ENCODE measurements around the gene DPYSL4.

The DPYSL4 gene

GRCh38 chr10:132197271-132198067 lies 10.7 kb downstream of the DPYSL4 start:
- no peak for FAIRE-seq

DNA sequence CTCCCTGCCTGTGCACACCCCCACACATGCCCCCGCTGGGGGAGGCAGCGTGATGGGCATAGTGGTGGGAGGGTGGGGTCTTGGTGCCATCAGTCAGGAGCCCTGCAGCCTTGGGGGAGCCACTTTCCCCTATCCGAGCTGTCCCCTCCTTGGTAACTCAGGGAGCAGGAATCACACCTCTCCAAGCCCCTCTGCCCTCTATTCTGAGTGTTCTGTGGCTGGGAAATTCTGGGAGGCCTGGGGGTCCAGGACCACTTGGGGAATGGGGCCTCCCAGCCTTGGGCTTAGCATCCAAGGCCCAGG lies 11.3 kb downstream of the DPYSL4 start:
- no peak for FAIRE-seq

GRCh38 chr10:132198381-132199181 lies 11.8 kb downstream of the DPYSL4 start:
- FAIRE-seq = no peak

DNA sequence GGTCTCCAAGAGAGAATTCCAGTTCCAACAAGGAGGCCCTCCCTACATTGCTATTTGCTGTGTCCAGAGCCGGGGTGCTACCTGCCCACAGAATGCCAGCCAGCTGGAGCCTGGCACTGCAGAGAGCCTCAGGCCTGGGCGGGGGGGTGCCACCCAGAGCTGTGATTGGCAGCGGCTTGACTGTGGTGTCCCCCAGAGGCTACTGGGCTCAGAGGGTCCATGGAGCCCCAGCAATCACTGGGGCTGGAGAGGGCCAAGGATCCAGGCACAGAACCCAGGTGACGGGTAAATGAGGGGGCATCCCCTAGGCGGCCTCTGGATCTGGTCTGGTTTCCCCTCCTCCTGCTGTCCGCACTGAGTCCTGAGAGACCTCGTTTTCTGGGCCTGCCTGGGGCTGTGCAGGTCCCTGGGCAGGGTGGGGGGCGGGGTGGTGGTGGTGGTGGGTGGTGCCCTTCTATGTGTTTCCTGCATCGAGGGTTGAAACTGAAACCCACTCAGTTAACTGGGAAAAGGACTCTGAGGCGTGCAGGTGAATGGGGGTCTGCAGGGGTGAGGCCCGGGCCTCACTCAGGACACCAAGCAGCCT lies 12.6 kb downstream of the DPYSL4 start:
- no peak for FAIRE-seq

DNA sequence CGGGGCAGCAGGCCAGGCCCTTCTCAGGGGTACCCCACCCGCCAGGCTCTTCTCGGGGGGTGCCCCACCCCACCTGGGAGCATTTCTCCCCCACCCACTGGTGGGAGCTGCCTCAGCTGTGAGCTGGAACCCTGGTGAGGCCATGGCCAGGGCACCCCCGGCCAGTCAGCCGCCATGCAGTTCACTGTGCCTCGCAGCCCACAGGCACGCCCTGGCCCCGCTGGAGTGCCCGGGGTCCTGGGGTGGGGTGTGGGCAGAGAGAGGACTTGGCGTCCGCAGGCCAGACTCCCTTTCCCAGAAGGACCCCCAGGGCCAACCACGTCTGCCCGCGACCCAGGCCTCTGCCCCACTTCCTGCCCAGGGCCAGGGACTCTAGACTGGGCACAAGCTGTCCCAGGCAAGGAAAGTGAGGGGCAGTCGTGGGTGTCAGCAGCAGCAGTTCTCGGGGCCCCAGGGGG lies 13.1 kb downstream of the DPYSL4 start:
- FAIRE-seq = no peak

GRCh38 chr10:132200344-132201110 lies 13.8 kb downstream of the DPYSL4 start:
- no peak for FAIRE-seq

- no peak for FAIRE-seq
Observed at GRCh38 chr10:132201111-132201969, 14.6 kb downstream of the DPYSL4 start.

DNA sequence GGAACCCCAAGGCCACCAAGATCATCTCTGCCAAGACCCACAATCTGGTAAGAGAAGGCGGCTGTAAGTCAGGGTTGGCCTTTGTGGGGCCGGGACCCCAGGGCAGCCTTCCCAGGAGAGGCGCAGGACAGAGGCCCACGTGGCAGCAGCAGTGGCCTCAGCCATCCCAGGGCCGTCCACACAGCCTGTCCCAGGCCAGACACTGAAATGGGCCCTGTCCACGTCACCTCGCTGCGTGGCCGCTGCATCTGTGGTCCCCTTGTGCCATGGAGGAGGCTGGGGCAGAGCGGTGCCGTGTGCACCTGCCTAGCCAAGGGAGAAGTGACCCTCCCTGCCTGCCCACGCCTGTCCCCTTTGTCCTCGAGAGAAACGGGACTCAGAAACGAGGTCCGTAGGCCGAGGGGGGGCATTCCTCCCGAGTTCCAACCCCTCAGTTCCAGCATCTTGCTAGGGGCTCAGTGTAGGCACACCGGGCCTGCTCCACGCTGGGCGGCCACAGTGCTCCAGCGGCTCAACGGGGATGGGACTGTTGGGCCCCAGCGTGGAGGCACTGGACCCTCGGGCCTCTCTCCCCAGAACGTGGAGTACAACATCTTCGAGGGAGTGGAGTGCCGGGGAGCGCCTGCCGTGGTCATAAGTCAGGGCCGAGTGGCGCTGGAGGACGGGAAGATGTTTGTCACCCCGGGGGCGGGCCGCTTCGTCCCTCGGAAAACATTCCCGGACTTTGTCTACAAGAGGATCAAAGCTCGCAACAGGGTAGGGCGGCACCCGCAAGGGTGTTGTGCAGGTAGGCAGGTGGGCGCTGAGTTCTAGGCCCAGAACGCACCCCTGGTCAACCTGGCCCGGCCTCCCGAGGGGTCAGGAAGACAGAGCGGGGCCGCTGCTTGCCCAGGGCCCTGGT lies 15.6 kb downstream of the DPYSL4 start:
- no peak for FAIRE-seq

- FAIRE-seq = no peak
Observed at GRCh38 chr10:132203256-132204077, 16.7 kb downstream of the DPYSL4 start.

GRCh38 chr10:132204078-132204780 lies 17.5 kb downstream of the DPYSL4 start:
- FAIRE-seq = no peak

DNA sequence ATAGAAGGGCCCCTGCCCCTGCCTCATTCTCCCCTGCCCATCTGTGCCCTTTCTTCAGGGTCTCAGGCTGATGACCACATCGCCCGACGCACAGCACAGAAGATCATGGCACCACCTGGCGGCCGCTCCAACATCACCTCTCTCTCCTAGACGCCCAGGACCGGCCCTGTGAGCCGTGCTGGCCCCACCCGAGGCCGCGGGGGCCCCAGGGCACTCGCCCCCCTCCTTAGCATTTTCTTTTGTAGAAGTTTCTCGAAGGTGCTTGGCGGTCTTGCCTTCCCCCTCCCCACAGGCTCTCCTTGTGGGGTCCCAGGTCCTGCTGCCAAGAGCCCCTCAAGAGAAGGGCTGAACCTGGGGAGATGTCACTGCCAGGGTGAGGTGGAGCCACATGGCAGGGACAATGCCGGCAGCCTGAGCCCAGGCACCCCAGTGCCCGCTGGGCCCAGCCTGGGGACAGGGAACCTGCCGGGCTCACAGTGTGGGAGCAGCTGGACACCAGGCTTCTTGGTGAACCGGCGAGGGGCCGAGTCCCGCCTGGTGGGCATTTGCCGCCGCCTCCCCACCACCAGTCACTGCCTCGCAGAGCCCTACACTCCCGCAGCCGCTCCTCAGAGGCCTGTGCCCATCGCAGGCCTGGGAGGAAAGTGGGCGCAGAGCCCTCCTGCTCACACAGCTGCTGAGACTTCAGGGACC lies 18.2 kb downstream of the DPYSL4 start:
- no peak for FAIRE-seq

GRCh38 chr10:132205650-132206376 lies 19.1 kb downstream of the DPYSL4 start:
- no peak for FAIRE-seq

DNA sequence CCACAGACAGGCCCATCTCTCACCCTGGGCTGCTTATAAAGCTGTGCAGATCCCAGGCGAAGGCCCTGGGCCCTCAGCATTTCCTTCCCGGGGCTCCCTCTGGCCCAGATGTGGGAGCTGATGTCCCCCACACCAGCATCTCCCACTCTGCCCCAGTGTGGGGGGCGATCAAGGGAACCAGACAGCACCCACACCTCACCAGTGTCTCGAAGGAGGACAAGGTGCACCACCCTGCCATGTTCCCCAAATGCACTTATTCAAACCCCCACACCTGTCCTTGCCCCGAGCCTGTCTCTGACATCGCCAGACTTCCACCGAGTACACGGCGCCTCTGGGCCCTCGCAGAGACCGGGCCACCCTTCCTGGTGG lies 19.6 kb downstream of the DPYSL4 start:
- FAIRE-seq = no peak

GRCh38 chr10:132206806-132207535 lies 20.2 kb downstream of the DPYSL4 start:
- FAIRE-seq = no peak

GRCh38 chr10:132207536-132208461 lies 21.1 kb downstream of the DPYSL4 start:
- no peak for FAIRE-seq

DNA sequence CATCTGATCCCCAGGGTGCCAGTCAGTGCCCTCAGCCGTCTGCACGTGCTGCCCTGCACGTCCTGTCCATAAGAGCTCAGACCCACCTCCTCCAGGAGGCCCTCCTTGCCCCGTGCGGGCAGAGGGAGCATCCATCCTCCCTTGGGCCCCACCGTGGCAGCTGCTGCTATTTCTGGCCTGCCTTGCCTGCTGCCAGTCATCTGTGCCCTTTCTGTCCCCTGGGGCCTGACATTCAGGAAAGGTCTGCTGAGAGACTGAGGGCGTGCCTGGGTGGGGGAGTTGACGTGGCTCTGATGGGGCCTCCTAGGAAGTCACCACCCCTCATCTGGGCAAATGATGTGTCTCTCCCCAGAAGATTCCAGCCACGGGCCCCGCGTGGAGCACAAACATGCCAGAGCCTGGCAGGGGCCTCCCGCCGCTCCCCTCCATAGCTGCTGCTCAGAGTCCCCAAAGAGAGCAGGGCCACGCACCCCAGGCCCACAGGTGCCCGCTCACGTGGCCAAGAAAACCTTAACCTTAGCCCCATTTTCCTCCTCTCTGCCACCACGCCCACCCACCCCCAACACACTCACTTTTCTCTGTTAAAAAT lies 21.8 kb downstream of the DPYSL4 start:
- FAIRE-seq = no peak

All from A204.1 (cell line).